Activated T-helper 2 cell treated with anti-CD3 and anti-CD28 coated beads, Interferon-gamma antibody, Interleukin-2, Interleukin-4, amounts not matched to agents 10 μg/mL and 5 μg/mL and 100 μg/mL, durations not matched to agents 14 hours and 24 hours and 36 hours (primary cell): ENCODE measurements around the gene EDA. TPM values are rescaled to one million over a fixed set of nuclear protein-coding genes. Genes with fewer than 3 reads are reported as not detected.

Source experiments
- DNase-seq: peaks from one replicate; pipeline ENCODE4 v3.0.0; 2021; ENCODE audit warnings: low spot score
- H3K27ac Mint-ChIP-seq: one replicate; pipeline ENCODE4 v1.8.0; 2021; ENCODE audit warnings: mixed read lengths
- H3K27me3 Mint-ChIP-seq: one replicate; pipeline ENCODE4 v1.8.0; 2021; ENCODE audit warnings: low read depth, mixed read lengths
- H3K36me3 Mint-ChIP-seq: one replicate; pipeline ENCODE4 v1.8.0; 2021; ENCODE audit warnings: low read depth, mixed read lengths
- H3K4me1 Mint-ChIP-seq: one replicate; pipeline ENCODE4 v1.8.0; 2021; ENCODE audit warnings: low read depth, mixed read lengths
- H3K4me3 Mint-ChIP-seq: one replicate; pipeline ENCODE4 v1.8.0; 2021; ENCODE audit warnings: low read depth, mild to moderate bottlenecking, moderate library complexity, mixed read lengths
- H3K9me3 Mint-ChIP-seq: one replicate; pipeline ENCODE4 v1.8.0; 2021; ENCODE audit warnings: mixed read lengths
- intact Hi-C: fragments of 100-400 bp; cut with micrococcal nuclease; formaldehyde crosslinking; loops from one replicate; pipeline ENCODE4 v1.15.1; 2023
- total RNA-seq: library from RNA; stranded (reverse); gene quantifications from 2 replicates; pipeline ENCODE4 v1.2.3, GENCODE V29; 2022

The EDA gene
- total RNA-seq, 1 donor from 2014 or later: 0.57 TPM

DNA sequence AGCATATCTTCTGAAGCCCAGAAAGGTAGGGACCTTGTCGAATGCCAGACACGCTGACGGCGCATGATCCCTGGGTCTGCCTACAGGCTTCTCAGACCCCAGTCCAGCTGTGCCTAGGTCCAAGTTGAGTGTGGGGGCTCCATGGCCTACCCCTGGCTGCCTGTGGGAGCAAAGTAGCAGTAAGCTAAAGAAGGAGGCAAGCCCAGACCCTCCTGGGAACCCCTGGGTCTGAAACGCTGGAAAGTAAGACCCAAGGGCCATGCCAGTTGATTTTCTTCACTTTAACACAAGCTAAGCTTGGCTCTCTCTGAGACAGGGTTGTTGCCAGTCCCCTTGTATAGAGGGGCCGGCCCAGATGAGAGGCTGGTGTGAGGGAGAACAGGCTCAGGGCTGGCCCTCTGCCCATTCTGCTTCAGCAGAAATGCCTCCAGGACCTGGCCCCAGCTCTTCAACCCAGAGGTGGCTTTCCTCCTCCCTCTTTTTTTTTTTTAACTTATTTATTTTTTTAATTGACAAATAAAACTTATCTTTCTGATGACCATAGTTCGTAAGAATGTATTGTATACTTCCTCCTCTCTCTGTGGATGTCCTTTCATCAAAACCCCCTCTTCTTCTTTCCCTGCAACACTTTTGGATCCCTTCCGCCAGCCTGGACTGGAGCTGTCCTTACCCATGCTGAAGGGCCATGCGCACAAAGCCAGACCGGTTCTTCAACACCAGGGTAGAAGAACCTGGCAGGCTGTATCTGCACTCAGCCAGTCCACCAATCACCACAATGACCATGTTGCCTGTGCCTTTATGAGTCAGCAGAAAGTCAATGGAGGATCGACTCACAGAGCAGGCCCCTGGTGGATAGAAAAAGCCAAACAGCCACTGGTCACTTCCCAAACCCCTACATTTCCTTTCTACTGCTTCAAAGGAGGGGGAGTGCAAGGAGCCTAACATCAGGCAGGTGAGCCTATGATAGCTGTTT is 426.8 kb downstream of the EDA start:
- DNase-seq: no peak
- H3K27me3 Mint-ChIP-seq: no peaks in the 10 kb centered on the region
- H3K4me3 Mint-ChIP-seq: no peak overlapping the region
- H3K9me3 Mint-ChIP-seq: no peaks in the 10 kb centered on the region
- H3K36me3 Mint-ChIP-seq: no peaks in the 10 kb centered on the region
- no peaks in the 10 kb centered on the region for H3K4me1 Mint-ChIP-seq
- intact Hi-C loops: no loop called here
- no peak overlapping the region for H3K27ac Mint-ChIP-seq

DNA sequence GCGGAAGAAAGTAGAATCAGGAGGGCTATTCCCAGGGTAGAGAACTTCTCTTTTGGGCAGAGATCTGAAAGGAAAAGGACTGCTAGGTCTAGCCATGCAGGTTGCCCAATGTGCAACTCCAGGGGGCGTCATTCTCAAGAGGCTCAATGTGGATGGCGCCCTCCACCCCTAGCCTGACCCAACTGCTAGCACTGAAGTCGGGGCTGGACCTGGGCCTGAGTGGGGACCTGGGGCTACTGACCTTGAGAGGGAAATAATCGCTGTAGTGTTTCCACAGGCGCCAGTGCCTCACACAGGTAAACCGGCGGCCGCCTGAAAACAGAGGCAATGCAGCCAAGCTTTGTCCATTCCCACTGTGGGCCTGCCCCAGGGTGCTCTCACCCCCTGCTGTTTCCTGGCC is 427.8 kb downstream of the EDA start:
- Mint-ChIP-seq H3K4me1 (no peaks in the 10 kb centered on the region), H3K36me3 (no peaks in the 10 kb centered on the region), H3K4me3 (no peak overlapping the region), H3K9me3 (no peaks in the 10 kb centered on the region), H3K27ac (no peak overlapping the region), H3K27me3 (no peaks in the 10 kb centered on the region)
- no peak for DNase-seq
- intact Hi-C loops: no loop called here

DNA sequence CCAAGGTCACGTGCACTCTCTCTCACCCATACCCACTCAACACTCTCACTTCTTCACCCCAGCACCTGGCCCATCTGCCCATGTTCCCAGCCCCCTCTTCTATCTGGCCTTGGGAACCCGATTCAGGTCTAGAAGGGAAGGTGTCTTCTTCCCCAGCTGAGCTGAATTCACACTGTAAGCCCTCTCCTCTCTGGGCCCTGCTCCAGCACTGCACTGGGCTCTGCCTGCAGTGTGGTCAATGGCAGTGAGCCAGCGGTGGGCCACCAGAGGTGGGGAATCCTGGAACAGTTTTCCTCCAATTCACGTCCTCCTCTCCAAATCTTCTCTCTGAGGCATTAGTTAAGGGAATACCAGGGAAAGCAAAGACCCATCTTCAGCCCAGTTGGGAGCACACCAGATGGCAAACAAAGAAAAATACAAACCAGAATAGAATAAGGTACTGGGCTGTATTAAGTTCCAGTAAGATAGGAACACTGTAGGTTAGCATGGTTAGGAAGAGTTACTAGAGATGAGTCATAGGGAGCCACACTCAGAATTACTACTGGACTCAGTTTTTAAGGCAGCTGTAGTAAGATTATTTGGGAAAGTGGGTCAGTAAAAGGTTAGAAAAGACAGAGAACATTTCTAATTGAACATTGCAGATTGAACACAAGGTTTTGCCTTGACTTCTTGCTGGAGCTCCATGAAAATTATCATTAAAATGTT is 428.8 kb downstream of the EDA start:
- Mint-ChIP-seq H3K27me3 (no peaks in the 10 kb centered on the region), H3K27ac (no peak overlapping the region), H3K4me1 (no peaks in the 10 kb centered on the region), H3K36me3 (no peaks in the 10 kb centered on the region), H3K9me3 (no peaks in the 10 kb centered on the region), H3K4me3 (no peak overlapping the region)
- intact Hi-C loops: no loop called here
- DNase-seq: no peak

DNA sequence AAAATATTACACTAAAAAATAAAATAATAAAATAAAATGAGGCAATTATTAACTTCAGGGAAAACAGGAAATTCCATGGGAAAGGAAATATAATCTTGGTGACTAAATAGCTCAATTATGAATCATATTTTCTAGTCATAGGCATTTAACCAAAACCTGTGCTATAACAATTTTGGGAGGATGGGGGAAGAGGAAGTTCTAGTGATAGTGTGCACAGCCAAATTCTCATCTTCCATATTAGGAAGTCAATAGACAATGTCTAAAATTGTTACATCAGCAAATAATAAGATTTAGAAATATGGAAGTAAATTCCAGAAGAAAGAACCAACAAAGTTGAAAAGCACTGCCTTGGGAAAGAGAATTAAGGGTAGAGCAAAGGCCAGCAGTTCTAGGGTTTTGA is 431.1 kb downstream of the EDA start:
- H3K4me3 Mint-ChIP-seq: no peak overlapping the region
- no peak overlapping the region for H3K27ac Mint-ChIP-seq
- DNase-seq: no peak
- no peaks in the 10 kb centered on the region for H3K4me1 Mint-ChIP-seq
- H3K27me3 Mint-ChIP-seq: no peaks in the 10 kb centered on the region
- no peaks in the 10 kb centered on the region for H3K36me3 Mint-ChIP-seq
- intact Hi-C loops: no loop called here
- no peaks in the 10 kb centered on the region for H3K9me3 Mint-ChIP-seq

DNA sequence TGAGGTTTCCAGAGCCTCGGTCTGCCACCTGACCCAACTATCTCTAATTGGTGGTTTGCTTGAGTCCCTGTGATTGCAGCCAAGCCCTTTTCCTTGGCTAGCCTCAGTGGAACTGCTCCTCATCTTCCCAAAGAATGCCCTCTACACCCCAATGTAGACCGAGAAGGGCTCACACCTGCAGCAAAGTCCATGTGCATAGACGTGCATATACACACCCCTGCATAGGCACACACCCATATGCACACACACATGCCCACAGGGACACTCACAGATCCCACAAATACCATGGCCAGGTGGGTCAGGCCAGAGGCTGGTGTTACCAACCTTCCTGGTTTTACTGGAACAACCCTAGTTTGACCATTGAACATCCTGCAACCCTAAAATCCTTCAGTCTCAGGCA is 433.5 kb downstream of the EDA start:
- Mint-ChIP-seq H3K9me3 (no peaks in the 10 kb centered on the region), H3K27me3 (no peaks in the 10 kb centered on the region)

DNA sequence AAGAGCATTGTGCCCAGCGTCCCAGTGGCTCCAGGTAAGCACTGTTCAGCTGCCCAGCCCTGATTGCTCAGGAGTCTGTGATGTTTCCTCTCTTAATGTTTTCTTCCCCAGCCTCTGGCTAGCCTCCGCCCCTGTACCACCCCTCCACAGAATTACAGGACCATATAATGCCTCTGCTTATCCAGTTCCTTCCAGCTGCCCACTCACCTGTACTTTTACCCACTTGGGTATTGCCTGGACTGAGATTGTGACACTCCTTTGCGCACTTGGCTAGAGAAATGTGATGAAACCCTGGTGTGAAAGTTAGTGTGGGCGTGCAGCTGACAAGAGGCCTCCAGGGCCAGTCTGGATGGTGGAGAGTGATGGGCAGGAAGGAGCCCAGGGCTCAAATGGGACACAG is 434.0 kb downstream of the EDA start, which contains the start of gene AWAT2:
Gene AWAT2, minus strand, starts transcription at position 14 of the 400 bp plus-strand sequence. Its CDS starts 6 bp downstream, at position 8.
- H3K4me3 Mint-ChIP-seq: no peak within 1 kb of the TSS
- no peaks in the 10 kb centered on the region for H3K4me1 Mint-ChIP-seq
- no peak within 1 kb of the TSS for H3K27ac Mint-ChIP-seq
- H3K9me3 Mint-ChIP-seq: no peaks in the 10 kb centered on the region
- no peaks in the 10 kb centered on the region for H3K27me3 Mint-ChIP-seq
- H3K36me3 Mint-ChIP-seq: no peaks in the 10 kb centered on the region
- intact Hi-C loops: no loop called here
- no peak for DNase-seq

More for the DNA sequence above, 433.5 kb downstream of the EDA start:
- Mint-ChIP-seq H3K36me3 (no peaks in the 10 kb centered on the region), H3K4me3 (no peak overlapping the region), H3K4me1 (no peaks in the 10 kb centered on the region), H3K27ac (no peak overlapping the region)
- DNase-seq: no peak
- intact Hi-C loops: no loop called here

DNA sequence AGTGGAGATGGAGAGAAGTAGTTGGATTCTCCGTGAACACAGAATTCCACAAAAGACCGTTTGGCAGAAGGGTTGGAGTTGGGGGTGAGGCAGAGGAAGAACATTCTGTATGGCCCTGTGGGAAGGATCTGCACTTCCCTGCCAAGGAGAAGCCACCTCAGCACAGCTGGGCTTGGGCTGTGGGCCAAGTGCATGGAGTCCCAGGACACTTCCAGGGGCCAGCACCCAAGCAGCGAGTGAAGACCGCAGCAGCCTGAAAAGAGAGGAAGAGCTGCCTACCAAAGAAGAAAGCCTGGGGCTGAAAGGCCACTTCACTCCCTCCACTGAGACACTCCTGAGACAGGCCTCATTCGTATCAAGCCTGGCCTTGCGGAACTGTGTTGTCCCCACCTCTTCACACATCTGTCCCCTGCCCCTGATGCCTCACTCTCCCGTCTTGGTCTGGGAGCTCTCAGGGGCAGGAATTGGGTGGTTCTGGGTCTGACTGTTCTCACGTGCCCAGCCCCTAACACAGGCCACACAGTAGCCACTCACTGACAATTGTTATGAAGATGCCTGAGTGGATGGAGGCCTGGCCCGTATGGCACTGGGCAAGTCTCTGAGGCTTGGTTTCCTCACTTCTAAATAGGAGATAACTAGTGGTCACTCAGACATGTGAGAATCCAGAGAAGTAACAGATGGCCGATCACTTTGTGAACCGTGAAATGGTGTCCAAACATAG is 437.1 kb downstream of the EDA start:
- H3K27me3 Mint-ChIP-seq: no peaks in the 10 kb centered on the region
- no peaks in the 10 kb centered on the region for H3K4me1 Mint-ChIP-seq
- H3K4me3 Mint-ChIP-seq: no peak overlapping the region
- H3K36me3 Mint-ChIP-seq: no peaks in the 10 kb centered on the region
- no peak for DNase-seq
- H3K9me3 Mint-ChIP-seq: no peaks in the 10 kb centered on the region
- intact Hi-C loops: no loop called here
- no peak overlapping the region for H3K27ac Mint-ChIP-seq

DNA sequence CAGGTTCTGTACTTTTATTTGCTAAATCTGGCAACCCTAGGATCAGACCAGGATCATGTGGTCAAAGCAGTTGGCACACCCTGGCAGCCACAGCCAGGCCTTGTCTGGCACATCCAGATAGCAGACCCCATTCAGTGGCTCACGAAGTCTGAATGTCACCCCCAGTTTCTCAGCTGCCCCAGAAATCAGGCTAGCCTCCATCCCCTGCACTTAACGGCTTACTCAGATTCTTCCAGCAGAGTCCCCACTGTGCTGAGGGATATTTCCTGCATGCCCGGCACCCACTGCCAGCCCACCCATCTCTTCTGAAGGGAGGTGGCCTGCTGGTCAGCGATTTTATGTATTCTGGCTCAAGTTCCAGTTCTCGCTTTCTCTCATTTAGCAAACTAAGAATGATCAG is 438.5 kb downstream of the EDA start:
- no peak overlapping the region for H3K27ac Mint-ChIP-seq
- no peak overlapping the region for H3K4me3 Mint-ChIP-seq
- H3K4me1 Mint-ChIP-seq: no peaks in the 10 kb centered on the region
- intact Hi-C loops: no loop called here
- H3K27me3 Mint-ChIP-seq: peaks cover 2% of the 10 kb centered on the region
- DNase-seq: no peak
- no peaks in the 10 kb centered on the region for H3K9me3 Mint-ChIP-seq
- no peaks in the 10 kb centered on the region for H3K36me3 Mint-ChIP-seq

DNA sequence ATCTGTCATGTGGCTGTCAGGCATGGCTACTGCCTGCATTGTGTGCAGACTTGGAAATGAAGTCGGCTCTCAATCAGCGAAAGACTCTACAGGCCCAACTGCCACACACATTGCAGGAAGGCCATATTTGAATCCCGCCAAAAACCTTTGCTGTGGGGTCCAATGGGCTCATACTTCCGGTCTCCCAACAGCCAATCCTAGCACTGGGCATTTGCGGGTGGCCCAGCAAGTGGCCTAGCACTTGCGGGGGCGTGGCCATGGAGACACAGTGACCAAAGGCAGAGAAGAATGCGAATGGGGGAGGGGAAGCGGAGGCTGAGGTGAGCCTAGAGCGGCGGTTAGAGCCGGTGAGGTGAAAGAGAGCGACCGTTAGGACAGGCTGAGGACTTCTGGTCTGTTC is 446.2 kb downstream of the EDA start, which contains the start of gene OTUD6A:
Gene OTUD6A, plus strand, starts transcription at position 382 of the 400 bp plus-strand sequence. CDS start 68 bp downstream, outside the sequence.
- Mint-ChIP-seq H3K4me3 (no peak within 1 kb of the TSS), H3K9me3 (no peaks in the 10 kb centered on the region), H3K36me3 (no peaks in the 10 kb centered on the region), H3K27ac (no peak within 1 kb of the TSS), H3K4me1 (no peaks in the 10 kb centered on the region), H3K27me3 (peaks cover 2% of the 10 kb centered on the region)
- DNase-seq: no peak
- intact Hi-C loops: no loop called here

DNA sequence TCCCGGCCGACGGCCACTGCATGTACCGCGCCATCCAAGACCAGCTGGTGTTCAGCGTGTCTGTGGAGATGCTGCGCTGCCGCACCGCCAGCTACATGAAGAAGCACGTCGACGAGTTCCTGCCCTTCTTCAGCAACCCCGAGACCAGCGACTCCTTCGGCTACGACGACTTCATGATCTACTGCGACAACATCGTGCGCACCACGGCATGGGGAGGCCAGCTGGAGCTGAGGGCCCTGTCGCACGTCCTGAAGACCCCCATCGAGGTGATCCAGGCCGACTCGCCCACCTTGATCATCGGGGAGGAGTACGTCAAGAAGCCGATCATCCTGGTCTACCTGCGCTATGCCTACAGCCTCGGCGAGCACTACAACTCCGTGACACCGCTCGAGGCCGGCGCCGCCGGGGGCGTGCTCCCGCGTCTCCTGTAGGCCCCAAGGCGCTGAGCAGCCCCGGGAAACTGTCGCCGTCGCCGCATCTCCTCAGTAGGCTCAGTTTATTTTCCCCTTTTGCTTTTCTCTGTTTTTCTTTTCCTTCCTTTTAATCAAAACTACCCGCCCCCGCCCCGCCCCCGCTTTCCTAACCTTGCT is 447.1 kb downstream of the EDA start:
- H3K4me3 Mint-ChIP-seq: no peak overlapping the region
- intact Hi-C loops: no loop called here
- no peaks in the 10 kb centered on the region for H3K36me3 Mint-ChIP-seq
- H3K9me3 Mint-ChIP-seq: no peaks in the 10 kb centered on the region
- no peak for DNase-seq
- no peaks in the 10 kb centered on the region for H3K4me1 Mint-ChIP-seq
- peaks cover 2% of the 10 kb centered on the region for H3K27me3 Mint-ChIP-seq
- H3K27ac Mint-ChIP-seq: no peak overlapping the region

DNA sequence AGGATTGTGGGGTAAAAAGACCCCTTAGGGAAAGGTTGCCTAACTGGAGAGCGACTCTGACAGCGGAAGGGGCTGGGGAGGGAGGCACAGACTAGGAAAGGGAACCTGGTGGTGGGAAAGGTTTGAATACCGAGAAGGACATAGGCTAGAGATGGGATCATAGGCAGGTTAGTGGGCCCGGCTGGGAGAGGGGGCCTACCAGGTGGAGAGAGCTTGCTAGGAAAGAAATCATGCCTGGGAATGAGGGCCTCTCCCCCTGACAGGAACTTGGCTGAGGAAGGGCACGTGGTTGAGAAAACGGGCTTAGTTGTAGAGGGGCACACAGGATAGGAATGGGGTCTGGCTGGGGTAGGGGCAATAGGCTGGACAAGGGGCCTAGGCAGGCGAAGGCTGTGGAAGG is 450.7 kb downstream of the EDA start:
- H3K4me3 Mint-ChIP-seq: no peak overlapping the region
- H3K27me3 Mint-ChIP-seq: no peaks in the 10 kb centered on the region
- no peak overlapping the region for H3K27ac Mint-ChIP-seq
- H3K36me3 Mint-ChIP-seq: no peaks in the 10 kb centered on the region
- no peaks in the 10 kb centered on the region for H3K9me3 Mint-ChIP-seq
- no peak for DNase-seq
- H3K4me1 Mint-ChIP-seq: no peaks in the 10 kb centered on the region
- intact Hi-C loops: no loop called here

DNA sequence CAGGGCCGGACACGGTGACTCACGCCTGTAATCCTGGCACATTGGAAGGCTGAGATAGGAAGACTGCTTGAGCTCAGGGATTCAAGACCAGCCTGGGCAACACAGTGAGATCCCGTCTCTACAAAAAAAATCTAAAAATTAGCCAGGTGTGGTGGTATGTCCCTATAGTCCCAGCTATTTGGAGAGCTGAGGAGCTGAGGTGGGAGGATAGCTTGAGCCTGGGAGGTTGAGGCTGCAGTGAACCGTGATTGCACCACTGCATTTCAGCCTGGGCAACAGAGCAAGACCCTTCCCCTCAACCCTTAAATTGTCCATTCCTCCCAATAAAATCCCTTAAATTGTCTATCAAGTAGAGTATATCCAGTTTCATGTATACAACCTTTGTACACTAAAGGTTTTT is 463.4 kb downstream of the EDA start:
- Mint-ChIP-seq H3K27me3 (peaks cover 1% of the 10 kb centered on the region), H3K4me3 (no peak overlapping the region), H3K36me3 (no peaks in the 10 kb centered on the region), H3K9me3 (no peaks in the 10 kb centered on the region), H3K4me1 (no peaks in the 10 kb centered on the region), H3K27ac (no peak overlapping the region)
- intact Hi-C loops: no loop called here
- DNase-seq: no peak
